ACC112 (cell line): ENCODE data around the gene RASD2.
A peak's percentile ranks its signal among the peaks of the same experiment; 100 is the strongest.

ENCODE experiments used
- H2AFZ ChIP-seq: fragments of 200-600 bp; sonication (generic); one replicate; pipeline ENCODE4 v1.6.0; 2017; ENCODE audit warnings: antibody characterized with exemption, low read length; ENCODE audit not compliant: unreplicated experiment
- H3K27ac ChIP-seq: fragments of 200-600 bp; sonication (generic); 2 replicates; pipeline ENCODE4 v1.5.1; 2014; ENCODE audit warnings: low read depth, mild to moderate bottlenecking, antibody characterized with exemption, low read length, moderate library complexity
- H3K27me3 ChIP-seq: fragments of 200-600 bp; sonication (generic); 2 replicates; pipeline ENCODE4 v1.6.1; 2014; ENCODE audit warnings: mild to moderate bottlenecking, antibody characterized with exemption, low read length, moderate library complexity, mixed read lengths; ENCODE audit not compliant: insufficient read depth
- H3K36me3 ChIP-seq: fragments of 200-600 bp; sonication (generic); 2 replicates; pipeline ENCODE4 v1.6.1; 2016; ENCODE audit warnings: mild to moderate bottlenecking, antibody characterized with exemption, low read length, moderate library complexity, mixed read lengths; ENCODE audit not compliant: insufficient read depth
- H3K4me1 ChIP-seq: fragments of 200-600 bp; sonication (generic); one replicate; pipeline ENCODE4 v1.6.1; 2016; ENCODE audit warnings: low read length, mixed read lengths; ENCODE audit not compliant: insufficient read depth, unreplicated experiment, control insufficient read depth
- H3K4me3 ChIP-seq: fragments of 200-600 bp; sonication (generic); 2 replicates; pipeline ENCODE4 v1.5.1; 2014; ENCODE audit warnings: mild to moderate bottlenecking, low read depth, low read length
- H3K79me2 ChIP-seq: fragments of 200-600 bp; sonication (generic); one replicate; pipeline ENCODE4 v1.6.0; 2016; ENCODE audit warnings: low read length; ENCODE audit not compliant: control insufficient read depth, unreplicated experiment, insufficient read depth

The RASD2 gene

DNA sequence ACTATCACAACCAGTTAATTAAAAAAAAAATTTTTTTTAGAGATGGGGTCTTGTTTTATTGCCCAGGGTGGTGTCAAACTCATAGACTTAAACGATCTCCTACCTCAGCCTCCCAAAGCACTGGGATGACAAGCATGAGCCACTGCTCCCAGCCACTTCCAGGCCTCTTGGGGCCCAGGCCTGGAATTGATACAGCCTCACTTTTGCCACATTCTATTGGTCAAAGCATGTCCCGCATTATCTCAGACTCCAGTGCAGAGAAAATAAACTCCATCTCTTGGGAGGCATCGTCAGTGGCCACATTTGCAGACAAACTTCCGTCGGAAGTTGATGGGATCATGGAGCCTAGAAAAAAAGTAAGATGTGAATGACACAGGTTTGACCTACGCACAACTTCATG, 9.4 kb upstream of the RASD2 start:
- Histone ChIP-seq H3K4me1 (peaks cover 6% of the 10 kb centered on the region), H3K27me3 (no peaks in the 10 kb centered on the region), H3K4me3 (no peak overlapping the region), H3K79me2 (no peaks in the 10 kb centered on the region), H3K27ac (no peak overlapping the region), H2AFZ (no peak overlapping the region), H3K36me3 (no peaks in the 10 kb centered on the region)

DNA sequence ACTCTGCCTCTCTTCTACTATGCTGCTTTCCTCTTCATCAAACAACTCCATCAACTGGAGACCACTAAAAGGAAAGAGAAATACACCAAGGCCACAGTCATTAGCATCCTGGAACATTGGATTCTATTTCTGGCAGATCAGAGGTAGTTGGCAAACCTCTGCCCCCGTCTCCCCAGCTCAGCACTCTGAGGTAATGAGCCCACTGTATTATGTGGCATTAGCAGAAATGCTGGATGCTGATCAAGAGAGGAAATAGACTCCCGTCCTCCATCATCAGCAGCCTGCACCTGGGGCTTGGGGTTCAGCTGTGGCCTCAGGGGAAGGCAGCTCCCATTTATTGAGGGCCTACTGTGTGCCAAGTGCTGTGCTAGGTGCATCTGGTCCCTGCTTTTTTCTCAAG, 9.0 kb upstream of the RASD2 start:
- Histone ChIP-seq H3K27ac (no peak overlapping the region), H3K4me1 (peaks cover 6% of the 10 kb centered on the region), H3K27me3 (no peaks in the 10 kb centered on the region), H3K36me3 (no peaks in the 10 kb centered on the region), H2AFZ (no peak overlapping the region), H3K4me3 (no peak overlapping the region), H3K79me2 (no peaks in the 10 kb centered on the region)

DNA sequence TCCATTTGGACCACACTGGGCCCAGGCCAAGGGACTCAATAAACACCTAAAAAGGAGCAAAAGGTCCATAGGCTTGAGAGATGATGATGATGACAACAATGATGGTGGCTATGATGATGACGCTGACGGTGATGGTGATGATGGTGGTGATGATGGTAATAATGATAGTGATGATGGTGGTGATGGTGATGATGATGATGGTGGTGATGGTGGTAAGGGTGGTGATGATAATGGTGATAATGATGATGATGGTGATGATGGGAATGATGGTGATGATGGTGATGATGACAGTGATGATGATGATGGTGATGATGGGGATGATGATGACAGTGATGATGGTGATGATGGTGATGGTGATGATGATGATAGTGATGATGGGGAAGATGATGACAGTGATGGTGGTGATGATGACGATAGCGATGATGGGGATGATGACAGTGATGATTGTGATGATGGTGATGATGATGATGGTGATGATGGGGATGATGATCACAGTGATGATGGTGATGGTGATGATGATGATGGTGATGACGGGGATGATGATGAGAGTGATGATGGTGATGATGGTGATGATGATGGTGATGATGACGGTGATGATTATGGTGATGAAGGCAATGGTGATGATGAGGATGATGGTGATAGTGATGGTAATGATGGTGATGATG, 7.1 kb upstream of the RASD2 start:
- H2AFZ ChIP-seq = no peak overlapping the region
- H3K4me1 ChIP-seq = peaks cover 6% of the 10 kb centered on the region
- no peaks in the 10 kb centered on the region for H3K79me2 ChIP-seq
- H3K4me3 ChIP-seq = no peak overlapping the region
- H3K27ac ChIP-seq = no peak overlapping the region
- H3K36me3 ChIP-seq = no peaks in the 10 kb centered on the region
- no peaks in the 10 kb centered on the region for H3K27me3 ChIP-seq

GRCh38 chr22:35534091-35534490, 6.5 kb upstream of the RASD2 start:
- H3K4me3 ChIP-seq = no peak overlapping the region
- H3K4me1 ChIP-seq = peaks cover 6% of the 10 kb centered on the region
- H2AFZ ChIP-seq = no peak overlapping the region
- H3K79me2 ChIP-seq = no peaks in the 10 kb centered on the region
- H3K36me3 ChIP-seq = no peaks in the 10 kb centered on the region
- no peak overlapping the region for H3K27ac ChIP-seq
- no peaks in the 10 kb centered on the region for H3K27me3 ChIP-seq

- H3K4me3 ChIP-seq = no peak overlapping the region
- H3K36me3 ChIP-seq = no peaks in the 10 kb centered on the region
- peaks cover 15% of the 10 kb centered on the region for H3K27me3 ChIP-seq
- H3K79me2 ChIP-seq = no peaks in the 10 kb centered on the region
- H2AFZ ChIP-seq = no peak overlapping the region
- H3K4me1 ChIP-seq = peaks cover 6% of the 10 kb centered on the region
- H3K27ac ChIP-seq = no peak overlapping the region
Measured at GRCh38 chr22:35537232-35537631, 3.4 kb upstream of the RASD2 start.

DNA sequence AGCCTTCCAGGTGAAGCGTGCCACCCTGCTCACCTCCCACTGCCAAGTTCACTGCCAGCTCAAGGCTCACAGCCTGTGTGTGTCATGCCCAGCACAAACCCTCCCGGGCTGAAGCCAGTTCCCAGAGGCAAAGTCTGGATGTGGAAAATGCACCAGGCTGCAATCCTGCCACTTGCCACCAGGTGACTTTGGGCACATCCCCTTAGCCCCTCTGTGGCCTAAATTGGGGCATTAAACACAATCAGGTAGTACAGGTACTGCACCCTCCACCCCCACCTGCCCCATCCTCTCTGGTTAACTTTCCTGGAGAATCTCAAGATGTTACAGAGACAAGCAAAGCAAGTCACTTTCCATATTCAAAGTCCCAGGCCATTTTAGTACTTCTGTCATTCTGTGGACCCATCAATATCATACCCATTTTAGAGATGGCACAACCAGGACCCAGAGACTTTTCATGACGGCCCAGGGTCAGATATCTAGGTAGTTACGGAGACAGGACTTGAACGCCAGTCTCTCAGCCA, 1.8 kb upstream of the RASD2 start:
- peaks cover 23% of the 10 kb centered on the region for H3K27me3 ChIP-seq

GRCh38 chr22:35539487-35539886, 1.1 kb upstream of the RASD2 start:
- peaks cover 23% of the 10 kb centered on the region for H3K27me3 ChIP-seq
- peak overlapping the region; percentile 71; the same call in 1 of the 2 replicates for H3K4me3 ChIP-seq
- H3K27ac ChIP-seq = no peak overlapping the region
- H3K36me3 ChIP-seq = no peaks in the 10 kb centered on the region
- no peak overlapping the region for H2AFZ ChIP-seq
- H3K4me1 ChIP-seq = peaks cover 6% of the 10 kb centered on the region
- no peaks in the 10 kb centered on the region for H3K79me2 ChIP-seq

More for the DNA sequence above, 1.8 kb upstream of the RASD2 start:
- no peak overlapping the region for H3K27ac ChIP-seq
- no peak overlapping the region for H2AFZ ChIP-seq
- H3K79me2 ChIP-seq = no peaks in the 10 kb centered on the region
- H3K36me3 ChIP-seq = no peaks in the 10 kb centered on the region
- peaks cover 6% of the 10 kb centered on the region for H3K4me1 ChIP-seq
- no peak overlapping the region for H3K4me3 ChIP-seq

- H3K4me1 ChIP-seq = peaks cover 6% of the 10 kb centered on the region
Measured at GRCh38 chr22:35539910-35540594, 579 bp upstream of the RASD2 start.

DNA sequence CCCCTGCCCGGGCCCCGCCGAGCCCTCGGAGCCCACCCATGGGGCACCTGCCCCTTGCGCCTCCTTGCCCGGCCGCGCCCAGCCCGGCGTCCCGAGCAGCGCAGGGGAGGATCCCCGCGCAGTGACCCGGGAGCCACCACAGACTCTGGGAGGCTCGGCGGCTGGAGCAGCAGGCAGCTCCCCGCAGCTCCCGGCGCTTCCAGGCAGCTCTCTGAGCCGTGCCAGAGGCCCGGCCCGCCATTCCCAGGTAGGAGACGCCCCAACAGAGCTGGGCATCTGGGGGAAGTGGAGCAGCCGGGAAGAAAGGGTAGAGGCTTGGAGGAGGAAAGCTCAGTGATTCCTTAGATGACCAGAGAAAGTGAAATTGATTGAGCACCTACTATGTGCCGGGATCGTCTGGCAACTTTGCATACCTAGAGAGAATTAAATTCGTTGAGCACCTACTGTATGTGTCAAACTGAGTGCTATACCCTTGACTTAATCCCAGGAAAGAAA, 670 bp downstream of the RASD2 start:
- H3K79me2 ChIP-seq = no peaks in the 10 kb centered on the region
- H3K4me1 ChIP-seq = no peaks in the 10 kb centered on the region
- no peak overlapping the region for H3K27ac ChIP-seq
- H2AFZ ChIP-seq = no peak overlapping the region
- peaks cover 23% of the 10 kb centered on the region for H3K27me3 ChIP-seq
- no peaks in the 10 kb centered on the region for H3K36me3 ChIP-seq
- H3K4me3 ChIP-seq = peak overlapping the region; percentile 73; the same call in 1 of the 2 replicates

More at GRCh38 chr22:35539910-35540594, 579 bp upstream of the RASD2 start:
- no peaks in the 10 kb centered on the region for H3K79me2 ChIP-seq
- H3K27me3 ChIP-seq = peaks cover 23% of the 10 kb centered on the region
- no peaks in the 10 kb centered on the region for H3K36me3 ChIP-seq
- H2AFZ ChIP-seq = peak overlapping the region; percentile 50
- peak overlapping the region; percentile 73 for H3K4me3 ChIP-seq
- H3K27ac ChIP-seq = no peak overlapping the region

- Histone ChIP-seq H3K4me3 (no peak overlapping the region), H3K27ac (no peak overlapping the region), H3K79me2 (no peaks in the 10 kb centered on the region), H3K4me1 (no peaks in the 10 kb centered on the region), H2AFZ (no peak overlapping the region), H3K27me3 (peaks cover 23% of the 10 kb centered on the region), H3K36me3 (no peaks in the 10 kb centered on the region)
Measured at GRCh38 chr22:35542157-35542938, 1.7 kb downstream of the RASD2 start.
